Measurements from ENCODE around the gene BIRC5.
A peak's percentile ranks its signal among the peaks of the same experiment; 100 is the strongest.
"Not testable (repeated sequence)": the region's sequence is repeated elsewhere in the genome, so short reads cannot be mapped to it uniquely, and the experiment has no call there.

The BIRC5 gene

GRCh38 chr17:78241277-78242023, 27.4 kb downstream of the BIRC5 start:
- DNase-seq, result no peak

- DNase-seq, result no peak
Measured at GRCh38 chr17:78242024-78242742, 28.1 kb downstream of the BIRC5 start.

GRCh38 chr17:78247304-78247703, 33.3 kb downstream of the BIRC5 start:
- DNase-seq, result no peak

- no peak for DNase-seq
Measured at GRCh38 chr17:78248051-78248914, 34.2 kb downstream of the BIRC5 start.

GRCh38 chr17:78249074-78249817, 35.2 kb downstream of the BIRC5 start:
- DNase-seq, result no peak

- DNase-seq, result no peak
Measured at GRCh38 chr17:78249818-78250806, 36.1 kb downstream of the BIRC5 start.

GRCh38 chr17:78250891-78251772, 37.1 kb downstream of the BIRC5 start:
- DNase-seq, result peak; percentile 84 to 89

- DNase-seq, result no peak
Measured at GRCh38 chr17:78251773-78252103, 37.7 kb downstream of the BIRC5 start.

GRCh38 chr17:78252111-78252634, 38.1 kb downstream of the BIRC5 start:
- no peak for DNase-seq

- DNase-seq, result no peak
Measured at GRCh38 chr17:78252701-78253635, 38.9 kb downstream of the BIRC5 start.

- DNase-seq, result not testable (repeated sequence)
Measured at GRCh38 chr17:78253636-78253945, 39.5 kb downstream of the BIRC5 start.

GRCh38 chr17:78253946-78254672, 40.1 kb downstream of the BIRC5 start:
- peak; percentile 78 to 81 for DNase-seq

- no peak for DNase-seq
Measured at GRCh38 chr17:78255029-78255656, 41.1 kb downstream of the BIRC5 start.

GRCh38 chr17:78255953-78256706, 42.1 kb downstream of the BIRC5 start:
- no peak for DNase-seq

GRCh38 chr17:78256707-78257591, 42.9 kb downstream of the BIRC5 start:
- no peak for DNase-seq

- DNase-seq, result peak; percentile 9 to 59
Measured at GRCh38 chr17:78257810-78258322, 43.8 kb downstream of the BIRC5 start.

All from AML-193 (cell line).